ENCODE results near the gene OR2J2. TPM values are rescaled to one million over a fixed set of nuclear protein-coding genes. Genes with fewer than 3 reads are reported as not detected.
"Not testable (repeated sequence)": the region's sequence is repeated elsewhere in the genome, so short reads cannot be mapped to it uniquely, and the experiment has no call there.

The OR2J2 gene
- total RNA-seq, 2 donors from 2014 or later, result not detected

DNA sequence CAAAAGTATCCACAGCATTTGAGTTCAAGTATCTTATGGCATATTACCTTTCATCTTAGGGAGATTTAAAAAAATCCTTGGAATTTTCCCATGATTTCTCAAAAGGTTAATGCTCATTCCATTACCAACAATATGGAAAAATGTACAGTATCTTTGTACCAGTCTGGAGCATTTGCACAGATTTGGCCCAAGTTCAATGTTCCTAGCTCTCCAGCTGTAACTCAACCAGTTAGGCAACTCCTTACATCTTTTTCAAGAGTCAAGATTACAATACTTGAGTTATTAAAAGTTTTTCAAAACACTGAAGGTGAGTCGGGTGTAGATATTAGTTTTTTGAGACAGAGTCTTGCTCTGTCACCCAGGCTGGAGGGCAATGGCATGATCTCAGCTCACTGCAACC is 1.0 kb downstream of the OR2J2 start:
- H3K9me3 ChIP-seq, result no peaks in the 10 kb centered on the region
- DNase-seq (ENCODE audit: low spot score), result no peak
- H3K4me3 ChIP-seq, result no peak overlapping the region
- H3K4me1 ChIP-seq, result no peaks in the 10 kb centered on the region
- H3K27ac ChIP-seq, result no peak overlapping the region
- no peaks in the 10 kb centered on the region for H3K36me3 ChIP-seq
- TF ChIP-seq CTCF (IDR thresholded peaks at IDR 0.05), result no peak
- no peaks in the 10 kb centered on the region for H3K27me3 ChIP-seq

GRCh38 chr6:29183594-29183993 is 12.9 kb downstream of the OR2J2 start:
- H3K4me1 ChIP-seq, result no peaks in the 10 kb centered on the region
- H3K36me3 ChIP-seq, result no peaks in the 10 kb centered on the region
- H3K9me3 ChIP-seq, result peaks cover 0 to 7% of the 10 kb centered on the region in 2 donors
- H3K27me3 ChIP-seq, result no peaks in the 10 kb centered on the region
- H3K27ac ChIP-seq, result no peak overlapping the region
- H3K4me3 ChIP-seq, result no peak overlapping the region
- DNase-seq (ENCODE audit: low spot score), result no peak
- TF ChIP-seq CTCF (IDR thresholded peaks at IDR 0.05), result no peak

DNA sequence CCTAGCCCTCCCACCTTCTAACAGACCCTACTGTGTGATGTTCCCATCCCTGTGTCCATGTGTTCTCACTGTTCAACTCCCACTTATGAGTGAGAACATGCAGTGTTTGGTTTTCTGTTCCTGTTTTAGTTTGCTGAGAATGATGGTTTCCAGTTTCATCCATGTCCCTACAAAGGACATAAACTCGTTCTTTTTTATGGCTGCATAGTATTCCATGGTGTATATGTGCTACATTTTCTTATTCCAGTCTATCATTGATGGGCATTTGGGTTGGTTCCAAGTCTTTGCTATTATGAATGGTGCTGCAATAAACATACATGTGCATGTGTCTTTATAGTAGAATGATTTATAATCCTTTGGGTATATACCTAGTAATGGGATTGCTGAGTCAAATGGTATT is 18.0 kb downstream of the OR2J2 start:
- not testable (repeated sequence) for H3K27ac ChIP-seq; H3K4me1 ChIP-seq; DNase-seq (ENCODE audit: low spot score); H3K36me3 ChIP-seq; H3K27me3 ChIP-seq; H3K4me3 ChIP-seq
- peaks cover 0 to 24% of the 10 kb centered on the region in 2 donors for H3K9me3 ChIP-seq

DNA sequence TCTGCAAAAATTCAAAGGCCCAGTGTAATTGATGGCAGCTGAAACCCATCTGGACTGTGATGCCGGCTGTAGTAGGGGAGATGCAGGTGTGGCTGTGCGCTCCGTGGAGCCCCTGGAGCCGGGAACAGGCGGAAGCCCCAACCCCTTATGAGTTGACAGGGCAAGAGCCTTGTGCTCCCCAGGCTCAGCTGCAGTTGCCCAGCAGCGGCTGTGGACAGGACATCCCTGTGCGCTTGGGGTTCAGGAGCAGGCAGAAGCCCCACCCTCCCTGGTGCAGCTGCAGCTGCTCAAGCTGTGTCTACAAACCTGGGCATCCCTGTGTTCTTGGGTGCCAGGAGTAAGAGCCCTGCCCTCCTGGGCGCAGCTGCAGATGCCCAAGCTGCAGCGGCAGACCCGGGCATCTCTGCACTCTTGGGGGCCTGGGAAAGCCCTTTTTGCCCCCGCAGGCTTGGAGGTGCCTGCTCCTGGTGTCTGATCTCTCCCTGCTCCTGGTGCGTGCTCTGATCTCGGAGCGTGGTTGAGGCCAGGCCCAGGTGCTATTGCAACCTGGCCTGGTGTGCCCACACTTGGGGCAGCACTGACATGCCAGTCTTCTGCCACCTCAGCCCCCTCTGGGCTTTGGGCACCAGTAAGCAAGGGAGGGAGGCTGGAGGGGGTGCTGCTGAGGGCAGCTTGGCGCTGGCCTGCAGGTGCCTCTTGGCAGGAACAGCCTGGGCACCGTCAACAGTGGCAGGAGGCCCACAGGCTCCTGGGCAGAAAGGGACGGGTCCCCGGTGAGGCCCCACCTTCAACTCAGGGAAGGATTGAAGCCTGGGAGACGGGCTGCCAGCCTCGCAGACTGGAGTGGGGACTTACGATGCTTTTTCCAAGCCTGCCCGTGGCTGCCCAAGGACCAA is 30.3 kb downstream of the OR2J2 start:
- no peak for TF ChIP-seq CTCF (IDR thresholded peaks at IDR 0.05)
- Histone ChIP-seq H3K4me3 (no peak overlapping the region), H3K36me3 (no peaks in the 10 kb centered on the region), H3K9me3 (no peaks in the 10 kb centered on the region), H3K4me1 (no peaks in the 10 kb centered on the region), H3K27me3 (no peaks in the 10 kb centered on the region), H3K27ac (no peak overlapping the region)
- DNase-seq (ENCODE audit: low spot score), result no peak

DNA sequence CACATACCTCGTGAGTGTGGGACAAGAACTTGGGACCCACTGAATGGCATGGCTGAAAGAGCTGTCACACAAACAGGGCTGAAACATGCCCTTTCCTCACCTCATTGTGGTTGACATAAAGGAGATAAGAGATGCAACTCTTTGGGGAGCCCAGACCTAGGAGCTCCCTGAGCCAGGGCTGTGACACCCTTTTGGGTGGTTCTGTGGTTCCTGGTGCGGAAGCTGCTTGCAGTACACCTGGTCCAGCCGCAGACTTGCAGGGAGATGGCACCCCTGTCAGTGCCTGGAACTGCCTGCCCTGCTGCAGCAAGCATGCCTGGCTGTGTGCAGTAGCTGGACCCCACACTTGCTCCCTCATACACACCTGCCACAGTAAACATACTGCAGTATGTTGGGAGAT is 31.3 kb downstream of the OR2J2 start:
- Histone ChIP-seq H3K27me3 (no peaks in the 10 kb centered on the region), H3K4me1 (no peaks in the 10 kb centered on the region), H3K9me3 (no peaks in the 10 kb centered on the region), H3K36me3 (no peaks in the 10 kb centered on the region), H3K27ac (no peak overlapping the region), H3K4me3 (no peak overlapping the region)
- TF ChIP-seq CTCF (IDR thresholded peaks at IDR 0.05), result no peak
- DNase-seq (ENCODE audit: low spot score), result no peak

DNA sequence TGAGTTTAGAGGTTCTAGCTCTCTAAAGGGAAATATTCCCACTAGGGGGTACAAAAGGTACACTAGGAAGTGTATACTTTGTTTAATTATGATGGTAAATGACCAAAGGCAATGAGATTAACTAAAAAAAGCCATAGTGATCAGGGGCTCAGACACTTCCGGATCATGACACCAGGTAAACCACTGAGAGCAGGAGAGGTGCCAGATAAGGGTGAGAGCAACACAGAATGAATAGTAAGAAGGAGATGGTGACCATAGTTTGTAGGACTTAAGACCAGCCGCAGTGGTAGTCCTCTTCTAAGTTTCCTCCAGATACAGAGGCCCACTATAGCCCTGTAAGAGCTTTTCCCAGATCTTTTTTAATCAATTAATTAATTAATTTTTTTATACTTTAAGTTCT is 40.8 kb downstream of the OR2J2 start:
- Histone ChIP-seq H3K36me3 (no peaks in the 10 kb centered on the region), H3K9me3 (no peaks in the 10 kb centered on the region), H3K4me1 (no peaks in the 10 kb centered on the region), H3K4me3 (no peak overlapping the region), H3K27me3 (no peaks in the 10 kb centered on the region), H3K27ac (no peak overlapping the region)
- no peak for DNase-seq (ENCODE audit: low spot score)
- TF ChIP-seq CTCF (IDR thresholded peaks at IDR 0.05), result no peak

All from right atrium auricular region (tissue), 2 donors.